Measurements from ENCODE around the gene GCM1.

Gene GCM1

DNA sequence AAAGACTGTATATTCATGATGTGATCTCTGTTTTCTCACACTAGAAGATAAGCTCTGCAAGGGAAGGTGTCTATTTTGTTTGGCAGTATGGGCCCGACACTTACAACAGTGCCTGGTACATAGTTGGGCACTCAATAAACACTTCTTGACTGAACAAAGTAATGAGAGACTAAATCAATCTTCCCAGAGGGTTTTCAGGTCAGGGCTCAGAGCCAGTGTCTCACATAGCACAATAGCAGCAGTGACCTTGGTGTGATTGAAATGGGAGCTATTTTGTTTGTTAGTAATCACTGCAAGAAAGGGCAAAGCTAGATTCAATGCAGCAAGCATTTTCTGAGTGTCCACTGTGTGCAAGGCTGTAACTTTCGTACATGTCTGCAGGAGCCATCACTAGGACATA is 26.4 kb upstream of the GCM1 start:
- peaks cover 2% of the 10 kb centered on the region for H3K4me1 ChIP-seq (ENCODE audit: insufficient read depth, low read length, poor library complexity, severe bottlenecking)
- H3K9me3 ChIP-seq (ENCODE audit: insufficient read depth, low read depth, low read length): no peaks in the 10 kb centered on the region
- no peaks in the 10 kb centered on the region for H3K9me2 ChIP-seq (replicated peaks; ENCODE audit: low read depth, low read length)
- no peak for TF ChIP-seq EZH2phosphoT487 (IDR thresholded peaks at IDR 0.05; ENCODE audit: borderline replicate concordance)
- TF ChIP-seq, protein P1, sequence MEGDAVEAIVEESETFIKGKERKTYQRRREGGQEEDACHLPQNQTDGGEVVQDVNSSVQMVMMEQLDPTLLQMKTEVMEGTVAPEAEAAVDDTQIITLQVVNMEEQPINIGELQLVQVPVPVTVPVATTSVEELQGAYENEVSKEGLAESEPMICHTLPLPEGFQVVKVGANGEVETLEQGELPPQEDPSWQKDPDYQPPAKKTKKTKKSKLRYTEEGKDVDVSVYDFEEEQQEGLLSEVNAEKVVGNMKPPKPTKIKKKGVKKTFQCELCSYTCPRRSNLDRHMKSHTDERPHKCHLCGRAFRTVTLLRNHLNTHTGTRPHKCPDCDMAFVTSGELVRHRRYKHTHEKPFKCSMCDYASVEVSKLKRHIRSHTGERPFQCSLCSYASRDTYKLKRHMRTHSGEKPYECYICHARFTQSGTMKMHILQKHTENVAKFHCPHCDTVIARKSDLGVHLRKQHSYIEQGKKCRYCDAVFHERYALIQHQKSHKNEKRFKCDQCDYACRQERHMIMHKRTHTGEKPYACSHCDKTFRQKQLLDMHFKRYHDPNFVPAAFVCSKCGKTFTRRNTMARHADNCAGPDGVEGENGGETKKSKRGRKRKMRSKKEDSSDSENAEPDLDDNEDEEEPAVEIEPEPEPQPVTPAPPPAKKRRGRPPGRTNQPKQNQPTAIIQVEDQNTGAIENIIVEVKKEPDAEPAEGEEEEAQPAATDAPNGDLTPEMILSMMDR (conservative IDR thresholded peaks at IDR 0.05; ENCODE audit: low read length): no peak
- H3K9ac ChIP-seq (ENCODE audit: low read depth, low read length, poor library complexity, severe bottlenecking): no peak overlapping the region
- no peaks in the 10 kb centered on the region for H3K79me2 ChIP-seq (ENCODE audit: insufficient read depth, low read length)
- no peaks in the 10 kb centered on the region for H3K36me3 ChIP-seq (ENCODE audit: insufficient read depth, low read length)
- H3K27me3 ChIP-seq (ENCODE audit: insufficient read depth, low read length, poor library complexity, severe bottlenecking): no peaks in the 10 kb centered on the region
- H3K4me3 ChIP-seq (ENCODE audit: low read length, poor library complexity, severe bottlenecking): no peak overlapping the region
- no peaks in the 10 kb centered on the region for H4K20me1 ChIP-seq (ENCODE audit: insufficient read depth, low read length, poor library complexity, severe bottlenecking)
- H2AFZ ChIP-seq (ENCODE audit: low read length): peak overlapping the region; percentile 25; the same call in 1 of the 2 replicates
- no peaks in the 10 kb centered on the region for H3F3A ChIP-seq (ENCODE audit: low read depth)
- no peak overlapping the region for H3K4me2 ChIP-seq (ENCODE audit: low read depth, low read length, poor library complexity, severe bottlenecking)

DNA sequence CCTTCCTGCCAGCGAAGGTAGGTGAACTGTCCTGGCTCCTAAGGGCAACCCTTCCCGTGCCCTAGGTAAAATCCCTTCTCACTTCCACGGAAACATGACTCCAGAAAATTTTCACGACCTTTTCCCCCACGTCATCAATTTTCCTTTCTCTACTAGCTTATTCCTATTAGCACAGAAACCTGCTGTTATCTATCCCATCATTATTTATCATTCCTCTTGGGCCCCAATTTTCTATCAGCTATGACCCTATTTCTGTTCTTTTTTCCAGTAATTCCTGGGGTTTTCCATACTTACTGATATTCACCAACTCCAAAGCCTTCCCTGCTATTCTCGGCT is 23.8 kb upstream of the GCM1 start:
- H3K9me3 ChIP-seq (ENCODE audit: insufficient read depth, low read depth, low read length): no peaks in the 10 kb centered on the region
- H3K9me2 ChIP-seq (replicated peaks; ENCODE audit: low read depth, low read length): no peaks in the 10 kb centered on the region
- H3F3A ChIP-seq (ENCODE audit: low read depth): no peaks in the 10 kb centered on the region
- no peaks in the 10 kb centered on the region for H3K27me3 ChIP-seq (ENCODE audit: insufficient read depth, low read length, poor library complexity, severe bottlenecking)
- H3K36me3 ChIP-seq (ENCODE audit: insufficient read depth, low read length): no peaks in the 10 kb centered on the region
- H3K4me1 ChIP-seq (ENCODE audit: insufficient read depth, low read length, poor library complexity, severe bottlenecking): no peaks in the 10 kb centered on the region
- TF ChIP-seq, protein P1 (conservative IDR thresholded peaks at IDR 0.05; ENCODE audit: low read length): no peak
- TF ChIP-seq EZH2phosphoT487 (IDR thresholded peaks at IDR 0.05; ENCODE audit: borderline replicate concordance): no peak
- H3K79me2 ChIP-seq (ENCODE audit: insufficient read depth, low read length): no peaks in the 10 kb centered on the region
- H3K4me2 ChIP-seq (ENCODE audit: low read depth, low read length, poor library complexity, severe bottlenecking): no peak overlapping the region
- H3K4me3 ChIP-seq (ENCODE audit: low read length, poor library complexity, severe bottlenecking): no peak overlapping the region
- no peak overlapping the region for H2AFZ ChIP-seq (ENCODE audit: low read length)
- H4K20me1 ChIP-seq (ENCODE audit: insufficient read depth, low read length, poor library complexity, severe bottlenecking): no peaks in the 10 kb centered on the region
- no peak overlapping the region for H3K9ac ChIP-seq (ENCODE audit: low read depth, low read length, poor library complexity, severe bottlenecking)

DNA sequence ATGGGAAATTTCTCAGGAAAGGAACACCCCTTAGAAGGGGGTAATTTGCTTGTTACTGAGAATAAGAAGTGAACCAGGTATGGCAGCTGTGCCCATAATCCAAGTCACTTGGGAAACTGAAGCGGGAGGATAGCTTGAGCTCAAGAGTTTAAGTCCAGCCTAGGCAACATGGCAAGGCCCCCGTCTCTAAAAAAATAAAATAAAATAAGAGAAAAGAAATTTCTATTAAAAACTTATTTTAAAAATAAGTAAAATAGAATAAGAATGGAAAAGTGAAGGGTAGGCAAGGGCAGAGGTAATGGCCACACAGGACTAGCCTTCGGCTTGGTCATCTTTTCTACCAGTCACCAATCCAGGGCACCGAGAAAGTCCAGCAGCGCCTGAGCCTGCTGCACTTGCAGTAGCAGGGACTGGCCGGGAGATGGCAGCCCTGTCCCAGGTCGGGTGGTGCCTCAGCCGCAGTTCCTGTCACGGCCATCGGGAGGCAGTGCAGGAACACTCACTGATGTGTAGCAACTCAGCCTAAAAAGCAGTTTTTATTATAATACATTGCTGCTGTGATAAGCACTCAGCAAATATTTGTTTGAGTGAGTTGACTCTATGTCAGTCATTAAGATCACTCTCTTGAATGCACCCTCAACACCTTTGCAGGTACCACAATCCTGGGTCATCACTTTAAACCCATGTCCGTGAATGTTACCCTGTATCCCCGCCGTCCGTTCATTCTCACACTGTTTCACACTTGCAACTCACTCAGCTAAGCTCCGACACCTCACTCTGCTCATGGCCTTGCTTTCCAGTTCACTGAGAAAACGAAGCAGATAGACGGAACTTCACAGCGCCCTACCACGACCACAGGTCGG is 23.2 kb upstream of the GCM1 start:
- Histone ChIP-seq H3K9me2 (replicated peaks; ENCODE audit: low read depth, low read length) (no peaks in the 10 kb centered on the region), H3K9ac (ENCODE audit: low read depth, low read length, poor library complexity, severe bottlenecking) (no peak overlapping the region), H3K36me3 (ENCODE audit: insufficient read depth, low read length) (no peaks in the 10 kb centered on the region), H3F3A (ENCODE audit: low read depth) (no peaks in the 10 kb centered on the region), H3K4me1 (ENCODE audit: insufficient read depth, low read length, poor library complexity, severe bottlenecking) (no peaks in the 10 kb centered on the region), H4K20me1 (ENCODE audit: insufficient read depth, low read length, poor library complexity, severe bottlenecking) (no peaks in the 10 kb centered on the region), H3K9me3 (ENCODE audit: insufficient read depth, low read depth, low read length) (no peaks in the 10 kb centered on the region), H3K27me3 (ENCODE audit: insufficient read depth, low read length, poor library complexity, severe bottlenecking) (no peaks in the 10 kb centered on the region), H3K4me2 (ENCODE audit: low read depth, low read length, poor library complexity, severe bottlenecking) (no peak overlapping the region), H3K79me2 (ENCODE audit: insufficient read depth, low read length) (no peaks in the 10 kb centered on the region), H2AFZ (ENCODE audit: low read length) (0 out of 2 replicates have a peak overlapping the region, but pooled peaks have one; percentile 48), H3K4me3 (ENCODE audit: low read length, poor library complexity, severe bottlenecking) (no peak overlapping the region)
- TF ChIP-seq EZH2phosphoT487 (IDR thresholded peaks at IDR 0.05; ENCODE audit: borderline replicate concordance): no peak
- TF ChIP-seq, protein P1 (conservative IDR thresholded peaks at IDR 0.05; ENCODE audit: low read length): peak; percentile 100

Data from Loucy (cell line).